A549 (cell line): Measurements from ENCODE around the gene ANKRD11. TPM values are rescaled to one million over a fixed set of nuclear protein-coding genes. Genes with fewer than 3 reads are reported as not detected.
"Not testable (repeated sequence)": the region's sequence is repeated elsewhere in the genome, so short reads cannot be mapped to it uniquely, and the experiment has no call there.

Experiments
- ATAC-seq, 2 experiments: fragments of 200-7000 bp in 1 of 2; fragments of >200 bp in 1 of 2; cut with Nextera tagmentation in 1 of 2; cut with Tn5 transposase in 1 of 2; 3 replicates each; pipeline versions ENCODE4 v1.8.0 to v1.9.1; 2018 to 2020; ENCODE audit warnings: mild to moderate bottlenecking in 1 of 2, moderate library complexity in 1 of 2
- CTCF ChIA-PET: fragments of 300-600 bp; sonication (Branson Sonifier 250); formaldehyde crosslinking; extraction: SDS; loops from one replicate; lab custom pipeline; 2021; ENCODE audit warnings: antibody characterized with exemption, inconsistent platforms; lab: Yijun Ruan, JAX
- POLR2A ChIA-PET: fragments of 350-600 bp; formaldehyde crosslinking; extraction: SDS; loops from one replicate; lab custom pipeline; 2021; ENCODE audit warnings: antibody characterized with exemption, inconsistent platforms; lab: Yijun Ruan, JAX
- DNase-seq, 2 experiments: peaks; one replicate each; pipeline versions ENCODE4 v3.0.0 to v3.0.0-alpha.2; 2011 to 2016; ENCODE audit warnings: low read depth in 1 of 2, low spot score in 1 of 2
- FAIRE-seq: peaks from 2 replicates; lab custom pipeline; 2011; peaks lifted over from hg19 to GRCh38; lab: Jason Lieb, UNC
- H3K27ac ChIP-seq, 2 experiments: fragments of >200 bp; sonication (Bioruptor Twin); formaldehyde crosslinking; 3 replicates each; pipeline ENCODE4 v1.5.1; 2016 to 2017
- H3K4me1 ChIP-seq: fragments of >200 bp; sonication (Bioruptor Twin); formaldehyde crosslinking; 3 replicates; pipeline ENCODE4 v1.6.1; 2016
- H3K4me2 ChIP-seq: fragments of >200 bp; sonication (Bioruptor Twin); formaldehyde crosslinking; 3 replicates; pipeline ENCODE4 v1.6.1; 2016
- H3K4me3 ChIP-seq: fragments of >200 bp; sonication (Bioruptor Twin); formaldehyde crosslinking; 3 replicates; pipeline ENCODE4 v1.5.1; 2016
- H3K9me3 ChIP-seq: fragments of >200 bp; sonication (Bioruptor Twin); formaldehyde crosslinking; 3 replicates; pipeline ENCODE4 v1.6.1; 2016
- CBX8 ChIP-seq: fragments of 200-600 bp; sonication (generic); IDR thresholded peaks from 2 replicates; pipeline ENCODE4 v1.6.1; 2016
- EHMT2 ChIP-seq: fragments of 200-600 bp; sonication (generic); IDR thresholded peaks from 2 replicates; pipeline ENCODE4 v1.6.1; 2016; ENCODE audit warnings: antibody characterized with exemption, low read depth, mild to moderate bottlenecking, moderate library complexity
- ELK1 ChIP-seq: fragments of 150-350 bp; IDR thresholded peaks from 2 replicates; pipeline ENCODE4 v1.6.1; 2014; ENCODE audit warnings: low read depth, mild to moderate bottlenecking, low read length
- ESRRA ChIP-seq: fragments of 150-350 bp; IDR thresholded peaks from 2 replicates; pipeline ENCODE4 v1.6.1; 2014; ENCODE audit warnings: mild to moderate bottlenecking, low read length, borderline replicate concordance
- FOSL2 ChIP-seq, 2 experiments: fragments of 450-650 bp in 1 of 2; fragments of >200 bp in 1 of 2; sonication (Bioruptor Twin) in 1 of 2; formaldehyde crosslinking; IDR thresholded peaks; 2 replicates each; pipeline versions ENCODE4 v1.5.0 to v1.6.1; 2016 to 2020; ENCODE audit warnings: mild to moderate bottlenecking in 1 of 2, moderate library complexity in 1 of 2
- GATA3 ChIP-seq: IDR thresholded peaks from 2 replicates; pipeline ENCODE4 v1.6.1; 2012; ENCODE audit warnings: borderline replicate concordance
- HDAC2 ChIP-seq: fragments of 200-600 bp; sonication (generic); IDR thresholded peaks from 2 replicates; pipeline ENCODE4 v1.6.1; 2016
- HES2 ChIP-seq: fragments of >200 bp; sonication (Bioruptor Twin); formaldehyde crosslinking; IDR thresholded peaks from 2 replicates; pipeline ENCODE4 v1.6.1; 2016
- HOXA7 ChIP-seq: fragments of 250-450 bp; sonication (Bioruptor Pico); IDR thresholded peaks from 2 replicates; pipeline ENCODE4 v1.5.0; 2020; ENCODE audit warnings: mild to moderate bottlenecking, moderate library complexity
- HOXB5 ChIP-seq: fragments of 250-450 bp; sonication (Bioruptor Pico); IDR thresholded peaks from 2 replicates; pipeline ENCODE4 v1.5.0; 2020; ENCODE audit warnings: mild to moderate bottlenecking, moderate library complexity
- JUN ChIP-seq, 2 experiments: fragments of >200 bp; sonication (Bioruptor Twin); formaldehyde crosslinking; IDR thresholded peaks; 2 replicates in 1 of 2; 3 replicates in 1 of 2; pipeline ENCODE4 v1.6.1; 2016 to 2017
- JUNB ChIP-seq: fragments of >200 bp; sonication (Bioruptor Twin); formaldehyde crosslinking; IDR thresholded peaks from 2 replicates; pipeline ENCODE4 v1.6.1; 2016
- MAFK ChIP-seq: fragments of 450-650 bp; IDR thresholded peaks from 2 replicates; pipeline ENCODE4 v1.6.1; 2014; ENCODE audit not compliant: partially characterized antibody
- MYC ChIP-seq: IDR thresholded peaks from 2 replicates; pipeline ENCODE4 v1.6.1; 2012; ENCODE audit warnings: mild to moderate bottlenecking, inconsistent platforms, low read length, improper control_type of control experiment, borderline replicate concordance
- NFE2L2 ChIP-seq: fragments of 150-350 bp; conservative IDR thresholded peaks from 2 replicates; pipeline ENCODE4 v1.6.1; 2014; ENCODE audit warnings: low read length
- NPAS2 ChIP-seq: fragments of 250-450 bp; sonication (Bioruptor Pico); IDR thresholded peaks from 2 replicates; pipeline ENCODE4 v1.8.0; 2022; ENCODE audit warnings: mild to moderate bottlenecking, moderate library complexity, borderline replicate concordance
- PHF8 ChIP-seq: fragments of 200-600 bp; sonication (generic); IDR thresholded peaks from 2 replicates; pipeline ENCODE4 v1.6.1; 2016; ENCODE audit warnings: low read depth, mild to moderate bottlenecking, antibody characterized with exemption, moderate library complexity, borderline replicate concordance
- POLR2A ChIP-seq: IDR thresholded peaks from 2 replicates; pipeline ENCODE4 v1.6.1; 2012; ENCODE audit warnings: mild to moderate bottlenecking, low read length
- POLR2AphosphoS2 ChIP-seq: conservative IDR thresholded peaks from 2 replicates; pipeline ENCODE4 v1.6.1; 2012; ENCODE audit warnings: low read length, improper control_type of control experiment, inconsistent platforms
- RCOR1 ChIP-seq: fragments of 150-350 bp; IDR thresholded peaks from 2 replicates; pipeline ENCODE4 v1.6.1; 2014; ENCODE audit warnings: antibody characterized with exemption, low read length, low read depth
- RNF2 ChIP-seq: fragments of 200-600 bp; sonication (generic); IDR thresholded peaks from 2 replicates; pipeline ENCODE4 v1.6.1; 2016; ENCODE audit warnings: low read depth, mild to moderate bottlenecking, antibody characterized with exemption, moderate library complexity, borderline replicate concordance
- SMC3 ChIP-seq: fragments of >200 bp; sonication (Bioruptor Twin); formaldehyde crosslinking; IDR thresholded peaks from 3 replicates; pipeline ENCODE4 v1.6.1; 2018; ENCODE audit warnings: inconsistent platforms
- TFCP2L1 ChIP-seq: fragments of 250-450 bp; sonication (Bioruptor Pico); IDR thresholded peaks from 2 replicates; pipeline ENCODE4 v1.5.0; 2021; ENCODE audit warnings: mild to moderate bottlenecking
- TP53 ChIP-seq: fragments of 250-450 bp; sonication (Bioruptor Pico); IDR thresholded peaks from 2 replicates; pipeline ENCODE4 v1.5.0; 2021; ENCODE audit warnings: mild to moderate bottlenecking, moderate library complexity
- ZC3H11A ChIP-seq: fragments of 450-650 bp; IDR thresholded peaks from 2 replicates; pipeline ENCODE4 v1.6.1; 2014; ENCODE audit warnings: antibody characterized with exemption, mild to moderate bottlenecking
- ZNF302 ChIP-seq: fragments of 250-450 bp; sonication (Bioruptor Pico); IDR thresholded peaks from 2 replicates; pipeline ENCODE4 v1.9.0; 2021; ENCODE audit warnings: inconsistent platforms, mild to moderate bottlenecking, moderate library complexity
- ZSCAN20 ChIP-seq: fragments of 250-450 bp; sonication (Bioruptor Pico); IDR thresholded peaks from 2 replicates; pipeline ENCODE4 v1.8.0; 2022; ENCODE audit warnings: mild to moderate bottlenecking, moderate library complexity
- WGBS: methylation state at CpG from one replicate; pipeline ENCODE4 v1.1.6; 2017; ENCODE audit errors: missing lambda C conversion rate; 5-methylcytosine and 5-hydroxymethylcytosine counted together
- polyA plus RNA-seq, 4 experiments: library from polyadenylated mRNA; depleted of rRNA in 3 of 4; stranded (reverse); fragments of >200 nt; fragmentation: RNase III in 1 of 4; extraction: RNeasy Plus Mini Kit Qiagen cat#74134 plus additional on column Dnase treatment in 1 of 4; gene quantifications; 2 replicates in 3 of 4; 3 replicates in 1 of 4; pipeline ENCODE4 v1.2.3, GENCODE V29; 2011 to 2017
- TF ChIP-seq, protein P1 (sequence below): fragments of 450-650 bp; IDR thresholded peaks from 2 replicates; pipeline ENCODE4 v1.6.1; 2014; ENCODE audit warnings: antibody characterized with exemption

ANKRD11 gene
- polyA plus RNA-seq, 2 of the 4 experiments (the other 2 are of a cell fraction) = 53.6 to 54.9 TPM

- Histone ChIP-seq H3K4me1 (peaks cover 40% of the 10 kb centered on the region), H3K4me2 (no peak overlapping the region), H3K9me3 (no peaks in the 10 kb centered on the region), H3K27ac (no peak overlapping the region), H3K4me3 (no peak overlapping the region)
- no peak for TF ChIP-seq RCOR1
- no peak for TF ChIP-seq MAFK
- TF ChIP-seq NPAS2 (CRISPR knock-in tag) = no peak
- no peak for TF ChIP-seq JUN (IDR thresholded peaks at IDR 0.05)
- TF ChIP-seq HOXA7 (CRISPR knock-in tag) = no peak
- no peak for TF ChIP-seq HDAC2
- TF ChIP-seq RNF2 = no peak
- no peak for TF ChIP-seq PHF8
- TF ChIP-seq CBX8 = no peak
- TF ChIP-seq ZC3H11A = no peak
- no peak for TF ChIP-seq FOSL2 (IDR thresholded peaks at IDR 0.05)
- TF ChIP-seq FOSL2 (CRISPR knock-in tag; IDR thresholded peaks at IDR 0.05) = no peak
- TF ChIP-seq SMC3 = no peak
- no peak for TF ChIP-seq ELK1
- TF ChIP-seq POLR2AphosphoS2 = no peak
- TF ChIP-seq EHMT2 = no peak
- no peak for TF ChIP-seq POLR2A
- TF ChIP-seq ESRRA = no peak
- no peak for TF ChIP-seq ZNF302 (CRISPR knock-in tag)
- no peak for TF ChIP-seq TP53 (CRISPR knock-in tag)
- POLR2A ChIA-PET = no interaction called here
- no peak for ATAC-seq
- 94% methylated on average over 10 of the region's 10 CpGs for WGBS
- DNase-seq = no peak
- CTCF ChIA-PET = interaction anchor here (0.7 to 0.9 kb wide), 2 partner anchors 9 to 33 kb away, joined by 3 to 4 read pairs; no protein-coding TSS in a partner anchor
- FAIRE-seq = no peak
These were observed 54.0 kb downstream of the ANKRD11 start for GRCh38 chr16:89436366-89436765.

GRCh38 chr16:89435059-89435458 is 55.3 kb downstream of the ANKRD11 start:
- DNase-seq = peak in 1 of 2 experiments; percentile 41
- H3K4me2 ChIP-seq, FAIRE-seq, H3K27ac ChIP-seq, ATAC-seq, H3K4me3 ChIP-seq, H3K9me3 ChIP-seq, POLR2A ChIA-PET: not testable (repeated sequence)
- peaks cover 37% of the 10 kb centered on the region for H3K4me1 ChIP-seq
- peak; percentile 93 for TF ChIP-seq MAFK
- CTCF ChIA-PET = interaction anchor here (0.7 to 1.0 kb wide), 2 partner anchors 26 to 97 kb away, joined by 3 to 4 read pairs; no protein-coding TSS in a partner anchor
- WGBS = 92% methylated on average over 5 of the region's 5 CpGs

DNA sequence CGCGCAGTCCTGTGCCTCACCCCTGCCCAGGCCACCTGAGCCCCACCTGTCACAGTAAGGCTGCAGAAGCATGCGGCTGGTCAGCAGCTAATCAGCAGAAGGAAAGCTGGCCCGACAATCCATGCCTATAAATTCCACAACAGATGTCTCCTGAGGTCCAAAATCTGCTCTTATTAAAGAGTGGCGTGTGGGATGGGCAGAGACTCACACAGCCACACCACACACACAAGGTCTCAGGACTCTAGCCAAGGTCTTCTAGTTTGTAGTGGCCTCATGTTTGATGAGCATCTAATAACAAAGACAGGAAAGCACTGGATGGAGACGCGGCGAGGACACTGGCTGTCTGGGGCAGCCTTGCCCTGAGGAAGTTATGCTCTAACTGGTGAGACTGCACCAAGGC is 55.9 kb downstream of the ANKRD11 start:
- CTCF ChIA-PET = no interaction called here
- ATAC-seq = no peak
- 96% methylated on average over 8 of the region's 8 CpGs for WGBS
- POLR2A ChIA-PET = no interaction called here
- Histone ChIP-seq H3K27ac (no peak overlapping the region), H3K4me1 (peaks cover 32% of the 10 kb centered on the region), H3K4me2 (no peak overlapping the region), H3K9me3 (no peaks in the 10 kb centered on the region), H3K4me3 (no peak overlapping the region)
- TF ChIP-seq HOXB5 = no peak
- TF ChIP-seq TFCP2L1 (CRISPR knock-in tag) = no peak
- no peak for TF ChIP-seq PHF8
- TF ChIP-seq GATA3 = no peak
- TF ChIP-seq ZNF302 (CRISPR knock-in tag) = no peak
- no peak for TF ChIP-seq NFE2L2
- no peak for TF ChIP-seq TP53 (CRISPR knock-in tag)
- TF ChIP-seq ZSCAN20 (CRISPR knock-in tag) = no peak
- TF ChIP-seq MYC = no peak
- no peak for TF ChIP-seq JUNB
- no peak for TF ChIP-seq HES2
- TF ChIP-seq, protein P1, sequence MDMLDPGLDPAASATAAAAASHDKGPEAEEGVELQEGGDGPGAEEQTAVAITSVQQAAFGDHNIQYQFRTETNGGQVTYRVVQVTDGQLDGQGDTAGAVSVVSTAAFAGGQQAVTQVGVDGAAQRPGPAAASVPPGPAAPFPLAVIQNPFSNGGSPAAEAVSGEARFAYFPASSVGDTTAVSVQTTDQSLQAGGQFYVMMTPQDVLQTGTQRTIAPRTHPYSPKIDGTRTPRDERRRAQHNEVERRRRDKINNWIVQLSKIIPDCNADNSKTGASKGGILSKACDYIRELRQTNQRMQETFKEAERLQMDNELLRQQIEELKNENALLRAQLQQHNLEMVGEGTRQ = no peak
- DNase-seq = no peak
- FAIRE-seq = no peak

- H3K4me2 ChIP-seq, DNase-seq, ATAC-seq, H3K27ac ChIP-seq, H3K4me3 ChIP-seq, FAIRE-seq, POLR2A ChIA-PET, H3K9me3 ChIP-seq: not testable (repeated sequence)
- CTCF ChIA-PET = interaction anchor here (1.3 to 2.0 kb wide), 2 partner anchors 11 to 18 kb away, joined by 3 to 5 read pairs; no protein-coding TSS in a partner anchor
- H3K4me1 ChIP-seq = peaks cover 32% of the 10 kb centered on the region
- WGBS = 95% methylated on average over 22 of the region's 22 CpGs
These were observed 56.9 kb downstream of the ANKRD11 start for GRCh38 chr16:89433363-89433984.
